NCI-H82 (cell line): ENCODE data around the gene OR1L6.

Experiments used
- DNase-seq: peaks from one replicate; lab custom pipeline; 2025; lab: John Stamatoyannopoulos, UW

OR1L6 gene

GRCh38 chr9:122742003-122742402, at the start of gene OR1L6:
TSS of gene OR1L6 (plus strand) at chr9:122742303. CDS start at chr9:122749848, 7,545 bp downstream.
- DNase-seq: no peak

DNA sequence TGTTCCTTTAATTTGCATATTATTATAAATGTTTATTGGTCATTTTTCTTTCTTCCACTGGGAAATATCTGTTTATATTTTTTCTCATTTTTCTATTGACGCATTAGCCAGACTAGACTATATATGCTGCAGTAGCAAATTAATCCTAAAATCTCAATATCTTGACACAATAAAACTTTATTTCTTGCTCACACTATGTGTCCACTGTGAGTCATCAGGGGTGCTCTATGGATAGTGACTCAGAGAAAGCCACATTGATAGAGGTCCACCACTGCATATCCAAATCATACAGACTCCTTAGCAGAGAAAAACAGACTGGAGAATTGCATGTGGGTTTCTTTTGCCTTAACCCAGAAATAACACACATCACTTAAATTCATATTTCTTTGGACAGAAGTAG, 46.4 kb upstream of the OR1L6 start:
- DNase-seq: no peak

- DNase-seq: no peak
Measured at GRCh38 chr9:122718038-122718437, 24.1 kb upstream of the OR1L6 start.

GRCh38 chr9:122719218-122719617, 22.9 kb upstream of the OR1L6 start:
- no peak for DNase-seq

GRCh38 chr9:122723690-122724089, 18.4 kb upstream of the OR1L6 start, which contains the start of gene OR1L4:
TSS of gene OR1L4 (plus strand) at chr9:122723990. CDS start at chr9:122723990, 0 bp downstream.
- no peak for DNase-seq

DNA sequence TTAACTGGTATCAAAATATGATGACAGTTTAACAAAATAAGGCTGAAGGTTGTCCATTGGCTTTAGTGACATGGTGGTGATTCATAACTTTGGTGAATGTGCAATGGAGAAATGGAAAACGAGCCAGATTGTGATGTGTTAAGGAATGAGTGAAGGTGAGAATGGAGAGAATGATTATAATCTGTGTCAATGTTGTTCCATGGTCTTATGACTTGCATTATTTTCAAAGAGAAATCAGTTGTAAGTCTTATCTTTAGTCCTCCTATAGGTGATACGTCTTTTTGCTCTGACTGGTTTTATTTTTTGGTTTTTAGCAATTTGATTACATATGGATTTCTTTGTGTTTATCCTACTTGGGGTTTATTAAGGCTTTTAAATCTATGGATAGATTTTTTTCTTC, 12.7 kb downstream of the OR1L6 start:
- DNase-seq: no peak

DNA sequence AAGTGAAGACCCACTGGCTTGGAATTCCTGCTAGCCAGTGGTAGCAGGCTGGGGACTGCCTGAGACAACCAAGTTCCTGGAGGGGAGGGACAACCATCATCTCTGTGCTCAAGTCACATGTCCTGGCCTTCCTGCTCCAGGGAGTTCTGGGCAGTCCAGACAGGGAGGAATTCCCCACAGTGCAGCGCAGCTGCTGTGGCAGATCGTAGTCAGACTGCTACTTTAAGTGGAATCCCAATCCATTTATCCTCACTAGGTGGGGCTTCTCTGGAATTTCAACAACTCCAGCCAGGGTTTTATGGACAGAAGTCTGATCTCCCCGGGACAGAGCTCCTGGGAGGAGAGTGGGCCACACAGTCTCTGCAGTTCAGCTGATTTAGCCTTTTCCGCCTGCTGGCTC, 25.7 kb downstream of the OR1L6 start:
- no peak for DNase-seq

GRCh38 chr9:122777052-122777451, 34.9 kb downstream of the OR1L6 start:
- no peak for DNase-seq

DNA sequence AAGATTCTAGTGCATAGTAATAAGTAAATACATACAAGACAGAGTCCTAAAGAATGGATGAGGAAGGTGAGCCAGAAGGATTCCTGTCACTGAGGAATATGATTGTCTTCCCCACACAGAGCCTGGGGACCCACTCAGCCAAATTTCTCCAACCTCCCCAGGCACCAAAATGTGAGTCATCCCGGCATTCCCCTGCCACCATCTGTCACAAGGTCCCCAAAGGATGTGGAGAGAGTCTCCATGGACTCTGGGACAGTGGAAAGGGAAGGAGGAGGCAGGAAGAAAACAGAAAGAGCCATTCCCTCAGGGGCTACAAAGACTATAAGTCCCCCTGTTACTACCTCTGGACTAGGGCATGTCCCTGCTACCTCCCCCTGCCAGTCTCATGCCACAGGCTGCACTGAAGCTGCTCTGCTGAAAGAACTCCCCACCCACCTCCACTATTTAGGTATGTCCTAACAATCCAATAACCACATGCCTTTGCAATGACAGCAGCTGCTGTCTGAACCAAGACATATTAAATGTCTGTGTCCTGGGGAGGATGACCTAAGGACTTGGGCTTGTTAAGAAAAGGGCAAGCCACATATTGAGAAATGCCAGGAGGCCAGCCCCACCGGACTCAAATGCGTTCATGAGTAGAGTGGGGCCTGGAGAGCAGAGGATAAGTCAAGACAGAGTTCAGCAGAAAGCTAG, 36.0 kb downstream of the OR1L6 start:
- no peak for DNase-seq

- DNase-seq: no peak
Measured at GRCh38 chr9:122779181-122779580, 37.1 kb downstream of the OR1L6 start.

- no peak for DNase-seq
Measured at GRCh38 chr9:122780026-122780425, 37.9 kb downstream of the OR1L6 start.

- no peak for DNase-seq
Measured at GRCh38 chr9:122781671-122782070, 39.6 kb downstream of the OR1L6 start.

DNA sequence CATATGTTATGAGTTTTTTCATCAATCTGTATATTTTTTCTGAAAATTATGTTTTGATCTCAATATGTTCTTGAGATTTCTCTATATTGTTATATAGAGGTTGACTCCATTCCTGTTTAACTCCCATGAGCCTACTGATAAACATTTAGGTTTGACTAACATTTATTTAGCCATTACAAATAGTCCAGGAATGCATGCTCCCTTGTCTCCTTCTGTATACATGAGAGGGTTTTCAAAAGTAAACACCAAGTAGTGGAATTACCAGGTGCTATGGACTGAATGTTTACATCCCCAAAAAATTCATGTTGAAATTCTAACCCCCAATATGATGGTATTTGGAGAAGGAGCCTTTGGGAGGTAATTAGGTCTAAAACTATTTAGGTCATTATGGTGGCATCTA, 43.2 kb downstream of the OR1L6 start:
- DNase-seq: no peak

DNA sequence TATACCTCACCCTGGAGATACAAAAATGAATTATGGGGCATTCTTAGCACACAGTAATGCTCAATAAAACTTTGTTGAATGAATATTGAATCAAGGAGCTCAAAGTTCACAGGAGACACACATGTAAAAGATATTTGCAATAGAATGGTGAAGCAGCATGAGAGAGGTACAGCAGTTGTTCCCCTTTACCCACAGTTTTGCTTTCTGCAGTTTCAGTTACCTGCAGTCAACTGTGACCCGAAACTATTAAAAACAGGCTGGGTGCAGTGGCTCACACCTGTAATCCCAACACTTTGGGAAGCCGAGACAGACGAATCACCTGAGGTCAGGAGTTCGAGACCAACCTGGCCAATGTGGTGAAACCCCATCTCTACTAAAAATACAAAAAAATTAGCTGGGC, 44.2 kb downstream of the OR1L6 start:
- no peak for DNase-seq

GRCh38 chr9:122788831-122789230, 46.7 kb downstream of the OR1L6 start, which contains the start of gene OR5C1:
TSS of gene OR5C1 (plus strand) at chr9:122788933. CDS start at chr9:122788933, 0 bp downstream.
- DNase-seq: no peak

DNA sequence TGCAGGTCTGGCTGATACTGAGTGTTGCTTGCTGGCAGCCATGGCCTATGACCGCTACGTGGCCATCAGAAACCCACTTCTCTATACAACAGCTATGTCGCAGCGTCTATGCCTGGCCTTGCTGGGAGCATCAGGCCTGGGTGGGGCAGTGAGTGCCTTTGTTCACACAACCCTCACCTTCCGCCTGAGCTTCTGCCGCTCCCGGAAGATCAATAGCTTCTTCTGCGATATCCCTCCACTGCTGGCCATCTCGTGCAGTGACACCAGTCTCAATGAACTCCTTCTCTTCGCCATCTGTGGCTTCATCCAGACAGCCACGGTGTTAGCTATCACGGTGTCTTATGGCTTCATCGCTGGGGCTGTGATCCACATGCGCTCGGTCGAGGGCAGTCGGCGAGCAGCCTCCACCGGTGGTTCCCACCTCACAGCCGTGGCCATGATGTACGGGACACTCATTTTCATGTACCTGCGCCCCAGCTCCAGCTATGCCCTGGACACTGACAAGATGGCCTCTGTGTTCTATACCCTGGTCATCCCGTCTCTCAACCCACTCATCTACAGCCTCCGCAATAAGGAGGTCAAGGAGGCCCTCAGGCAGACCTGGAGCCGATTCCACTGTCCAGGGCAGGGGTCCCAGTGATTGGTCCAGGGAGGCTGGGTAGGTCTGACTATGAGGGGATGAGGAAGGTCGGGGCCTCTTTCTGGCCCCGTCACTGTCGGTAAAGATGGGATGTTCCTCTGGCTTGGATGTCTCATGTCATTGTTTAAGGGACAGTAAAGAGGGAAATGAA, 47.3 kb downstream of the OR1L6 start:
- DNase-seq: no peak

DNA sequence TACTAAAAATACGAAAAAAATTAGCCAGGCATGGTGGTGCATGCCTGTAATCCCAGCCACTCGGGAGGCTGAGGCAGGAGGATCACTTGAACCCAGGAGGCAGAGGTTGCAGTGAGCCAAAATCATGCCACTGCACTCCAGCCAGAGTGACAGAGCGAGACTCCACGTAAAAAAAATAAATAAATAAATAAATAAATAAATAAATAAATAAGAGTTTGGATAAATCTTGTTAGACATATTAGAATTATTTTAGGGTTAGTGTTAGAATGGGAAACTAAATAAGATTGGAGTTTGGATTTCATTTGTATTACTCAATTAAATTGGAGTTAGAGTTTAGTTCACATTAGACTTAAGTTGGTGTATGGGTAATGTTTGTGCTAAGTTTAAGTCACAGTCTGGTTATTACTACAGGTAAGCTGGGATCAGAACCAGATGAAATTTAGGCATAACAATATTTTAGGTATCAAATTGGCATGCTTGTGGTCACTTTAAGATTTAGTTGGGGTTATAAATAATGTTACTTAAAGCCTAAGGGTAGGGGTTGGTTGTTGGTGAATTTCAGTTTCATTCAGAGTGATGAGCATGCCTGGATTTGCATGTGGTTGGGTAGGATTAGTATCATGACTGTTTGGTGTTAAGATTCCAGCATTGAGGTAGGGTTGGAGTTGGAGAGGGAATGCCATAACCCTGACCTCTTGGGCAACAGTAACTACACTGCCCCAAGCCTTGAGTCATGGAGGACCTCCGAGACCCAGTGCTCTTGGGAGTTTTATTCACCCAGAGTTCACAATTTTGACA, 50.0 kb downstream of the OR1L6 start:
- DNase-seq: no peak

DNA sequence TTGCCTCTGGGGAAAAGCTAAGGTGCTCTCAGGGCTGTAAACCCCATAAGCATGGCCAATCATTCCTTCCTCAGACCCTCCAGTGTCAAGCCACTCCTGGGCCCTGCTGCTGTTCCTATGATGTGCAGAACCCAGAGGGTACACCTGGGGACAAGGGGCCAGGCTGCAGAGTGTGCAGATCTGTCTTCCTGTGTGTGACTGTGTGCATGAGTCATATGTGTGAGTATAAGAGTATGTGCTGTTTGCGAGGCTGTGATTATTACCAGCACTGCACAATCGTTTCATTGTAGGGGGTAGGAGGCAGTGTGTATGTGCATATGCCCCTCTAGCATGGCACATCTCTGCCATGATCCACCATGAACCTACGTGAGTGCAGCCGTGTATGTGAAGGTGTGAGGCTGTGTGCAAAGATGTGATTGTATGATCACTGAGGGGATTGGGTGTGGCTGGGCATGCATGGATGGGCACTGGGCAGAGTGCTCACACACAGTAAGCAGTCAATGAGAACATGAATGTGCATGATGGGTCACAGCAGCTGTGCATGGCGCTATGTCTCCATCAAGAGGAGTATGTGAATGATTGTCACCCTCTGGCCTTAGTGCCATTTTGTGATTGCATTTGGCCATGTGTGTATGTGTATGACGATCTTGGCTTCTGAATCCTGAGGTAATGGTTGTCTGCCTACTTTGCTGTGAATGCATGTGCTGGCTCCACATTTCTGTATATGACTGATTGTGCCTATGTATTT, 55.4 kb downstream of the OR1L6 start:
- DNase-seq: no peak
